ENCODE results near the gene SPEG. TPM values are rescaled to one million over a fixed set of nuclear protein-coding genes. Genes with fewer than 3 reads are reported as not detected.
"Not testable (repeated sequence)": the region's sequence is repeated elsewhere in the genome, so short reads cannot be mapped to it uniquely, and the experiment has no call there.

The SPEG gene
- total RNA-seq, 1 donor from 2014 or later = 0.09 TPM

DNA sequence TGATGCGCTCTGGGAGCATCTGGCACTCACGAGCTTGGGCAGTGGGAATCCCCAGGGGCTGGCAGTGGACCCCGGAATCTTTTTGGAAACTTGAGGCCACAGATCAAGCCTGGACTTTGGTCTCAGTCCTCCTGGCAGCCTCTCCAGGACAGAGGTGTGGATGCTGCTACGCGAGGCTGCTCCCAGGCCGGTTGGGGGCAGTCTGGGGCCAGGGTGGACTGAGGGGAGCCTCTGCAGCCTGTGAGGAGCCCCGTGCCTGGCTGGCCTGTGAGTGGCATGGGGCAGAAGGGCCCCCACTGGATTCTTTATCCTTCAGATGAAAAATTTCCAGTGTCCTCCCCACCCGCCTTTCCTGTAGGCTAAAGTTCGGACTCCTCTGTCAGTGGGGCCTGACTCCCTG, 29.2 kb upstream of the SPEG start:
- no peak for ATAC-seq (ENCODE audit: low read depth)
- no peak overlapping the region for H3K4me3 Mint-ChIP-seq
- CTCF ChIA-PET = interaction anchor here (6.2 kb wide), 1 partner anchor 124 kb away, joined by 82 read pairs; no protein-coding TSS in a partner anchor
- no peaks in the 10 kb centered on the region for H3K36me3 Mint-ChIP-seq (ENCODE audit: low read depth)
- TF ChIP-seq CTCF (IDR thresholded peaks at IDR 0.05) = no peak
- POLR2A ChIA-PET = no interaction called here
- no peaks in the 10 kb centered on the region for H3K9me3 Mint-ChIP-seq
- peaks cover 28% of the 10 kb centered on the region for H3K27me3 Mint-ChIP-seq
- DNase-seq = no peak
- no peak overlapping the region for H3K27ac Mint-ChIP-seq
- intact Hi-C loops (cut with micrococcal nuclease) = no loop called here
- no peaks in the 10 kb centered on the region for H3K4me1 Mint-ChIP-seq

GRCh38 chr2:219405958-219406860, 28.4 kb upstream of the SPEG start:
- H3K4me1 Mint-ChIP-seq = no peaks in the 10 kb centered on the region
- no peak for ATAC-seq (ENCODE audit: low read depth)
- TF ChIP-seq CTCF (IDR thresholded peaks at IDR 0.05) = no peak
- ChIA-PET POLR2A (no interaction called here), CTCF (interaction anchor here (6.2 kb wide), 1 partner anchor 123 kb away, joined by 82 read pairs; no protein-coding TSS in a partner anchor)
- H3K36me3 Mint-ChIP-seq (ENCODE audit: low read depth) = no peaks in the 10 kb centered on the region
- H3K27ac Mint-ChIP-seq = no peak overlapping the region
- H3K9me3 Mint-ChIP-seq = no peaks in the 10 kb centered on the region
- DNase-seq = no peak
- peaks cover 28% of the 10 kb centered on the region for H3K27me3 Mint-ChIP-seq
- intact Hi-C loops (cut with micrococcal nuclease) = no loop called here
- H3K4me3 Mint-ChIP-seq = no peak overlapping the region

DNA sequence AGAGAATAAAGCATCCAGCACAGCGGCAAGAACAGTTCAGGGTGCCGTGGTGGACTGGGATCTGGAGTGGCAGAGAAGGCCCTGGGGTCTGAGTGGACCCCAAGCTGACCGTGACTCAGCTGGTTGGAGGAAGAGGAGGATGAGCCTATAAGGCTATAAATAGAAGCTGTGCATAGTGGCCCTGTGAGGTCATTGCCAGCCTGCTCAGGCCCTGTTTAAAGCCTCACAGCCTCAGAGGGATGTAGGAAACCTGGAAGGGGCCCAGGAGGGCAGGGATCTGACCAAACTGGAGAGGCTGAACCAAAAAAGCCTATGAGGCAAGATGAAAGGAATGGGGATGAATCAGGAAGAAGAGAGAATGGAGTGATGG, 27.8 kb upstream of the SPEG start:
- POLR2A ChIA-PET = no interaction called here
- no peaks in the 10 kb centered on the region for H3K9me3 Mint-ChIP-seq
- TF ChIP-seq CTCF (IDR thresholded peaks at IDR 0.05) = no peak
- DNase-seq = no peak
- no peak overlapping the region for H3K4me3 Mint-ChIP-seq
- no peak for ATAC-seq (ENCODE audit: low read depth)
- H3K4me1 Mint-ChIP-seq = no peaks in the 10 kb centered on the region
- intact Hi-C loops (cut with micrococcal nuclease) = no loop called here
- H3K27ac Mint-ChIP-seq = no peak overlapping the region
- CTCF ChIA-PET = no interaction called here
- peaks cover 32% of the 10 kb centered on the region for H3K27me3 Mint-ChIP-seq
- H3K36me3 Mint-ChIP-seq (ENCODE audit: low read depth) = no peaks in the 10 kb centered on the region

DNA sequence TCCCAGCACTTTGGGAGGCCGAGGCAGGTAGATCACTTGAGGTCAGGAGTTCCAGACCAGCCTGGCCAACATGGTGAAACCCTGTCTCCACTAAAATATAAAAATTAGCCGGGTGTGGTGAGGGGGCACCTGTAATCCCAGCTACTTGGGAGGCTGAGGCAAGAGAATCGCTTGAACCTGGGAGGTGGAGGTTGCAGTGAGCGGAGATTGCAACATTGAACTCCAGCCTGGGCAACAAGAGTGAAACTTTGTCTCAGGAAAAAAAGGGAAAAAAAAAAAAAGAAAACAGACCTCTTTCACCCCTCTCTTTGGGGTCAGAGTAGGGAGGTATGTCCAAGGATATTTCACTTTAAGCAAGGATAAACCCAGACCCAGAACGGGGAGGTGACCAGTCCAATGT, 27.3 kb upstream of the SPEG start:
- H3K36me3 Mint-ChIP-seq (ENCODE audit: low read depth); intact Hi-C loops (cut with micrococcal nuclease); H3K27ac Mint-ChIP-seq; H3K4me1 Mint-ChIP-seq; ATAC-seq (ENCODE audit: low read depth); H3K9me3 Mint-ChIP-seq; POLR2A ChIA-PET; CTCF ChIA-PET; H3K4me3 Mint-ChIP-seq; DNase-seq: not testable (repeated sequence)
- H3K27me3 Mint-ChIP-seq = peaks cover 33% of the 10 kb centered on the region

DNA sequence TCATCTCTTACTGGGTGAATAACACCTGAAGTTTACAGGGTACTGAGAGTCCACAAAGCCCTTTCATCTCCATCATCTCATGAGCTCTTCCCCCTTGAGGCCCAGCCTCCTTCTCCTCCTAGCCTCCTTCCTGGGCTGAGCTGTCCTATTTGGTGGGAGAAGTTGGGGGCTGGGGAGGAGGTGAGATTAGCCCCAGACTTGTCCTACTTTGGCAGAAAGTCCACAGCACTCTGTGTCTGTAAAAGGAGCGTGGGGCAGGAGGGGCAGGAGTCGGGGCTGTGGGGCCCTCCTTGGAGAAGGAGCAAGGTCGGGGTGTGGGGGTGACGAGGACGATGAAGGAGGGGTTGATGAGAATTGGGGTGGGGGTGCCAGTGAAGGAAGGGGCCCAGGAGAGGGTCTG, 26.4 kb upstream of the SPEG start:
- Mint-ChIP-seq H3K27me3 (peaks cover 35% of the 10 kb centered on the region), H3K4me1 (no peaks in the 10 kb centered on the region), H3K27ac (no peak overlapping the region), H3K4me3 (no peak overlapping the region), H3K9me3 (peaks cover 3% of the 10 kb centered on the region), H3K36me3 (ENCODE audit: low read depth) (no peaks in the 10 kb centered on the region)
- ChIA-PET CTCF (no interaction called here), POLR2A (no interaction called here)
- TF ChIP-seq CTCF (IDR thresholded peaks at IDR 0.05) = no peak
- DNase-seq = no peak
- no peak for ATAC-seq (ENCODE audit: low read depth)
- intact Hi-C loops (cut with micrococcal nuclease) = no loop called here
